CD4-positive, alpha-beta T cell treated with Interleukin-2 at 100 ng/mL for 4 hours (primary cell): ENCODE data around the gene ZNF488.

Experiments
- DNase-seq: peaks from one replicate; pipeline ENCODE4 v3.0.0-alpha.2; 2020; ENCODE audit warnings: low spot score

ZNF488 gene

DNA sequence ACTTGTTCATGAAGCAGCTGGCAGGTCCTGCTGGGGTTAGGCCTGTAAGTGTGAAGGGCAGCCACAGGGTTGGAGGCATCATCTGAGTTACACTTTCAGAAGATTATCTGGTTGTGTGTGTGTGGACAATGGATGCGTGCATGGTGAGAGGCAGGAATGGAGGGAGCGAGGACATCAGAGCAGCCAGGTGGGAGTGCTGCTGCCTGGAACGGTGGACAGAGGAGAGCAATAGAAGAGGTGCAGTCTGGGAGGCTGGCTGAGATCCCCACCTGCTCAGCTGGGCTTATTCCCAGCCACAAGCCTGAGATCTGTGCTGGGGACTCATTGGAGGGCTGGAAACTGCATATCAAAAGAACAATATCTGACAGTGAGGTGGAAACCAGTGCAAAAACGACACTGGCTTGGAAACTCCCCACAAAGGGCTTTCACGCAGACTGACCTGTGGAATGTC lies 17.9 kb downstream of the ZNF488 start:
- DNase-seq, result no peak

GRCh38 chr10:47365431-47366180 lies 18.5 kb downstream of the ZNF488 start:
- DNase-seq, result no peak

DNA sequence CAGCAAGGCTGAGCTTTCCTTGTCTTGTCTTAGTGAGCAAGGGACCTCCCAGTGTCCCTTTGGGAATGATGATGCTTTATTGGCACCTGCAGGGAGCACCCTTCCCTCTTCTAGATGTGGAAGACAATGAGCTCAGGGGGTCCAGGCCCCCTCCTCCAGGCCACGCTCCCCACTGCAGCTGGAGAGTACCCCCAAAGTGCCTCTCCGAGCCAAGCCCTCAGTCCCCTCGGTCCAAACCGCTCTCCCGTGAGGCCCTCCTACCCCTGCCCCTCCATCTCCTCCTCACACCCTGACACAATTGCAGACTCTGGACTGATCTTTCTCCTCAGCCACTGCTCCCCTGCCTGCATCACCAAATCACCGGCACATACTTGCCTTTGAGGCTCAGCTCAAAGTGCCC lies 19.2 kb downstream of the ZNF488 start:
- no peak for DNase-seq

GRCh38 chr10:47364366-47364765 lies 19.7 kb downstream of the ZNF488 start:
- DNase-seq, result no peak

DNA sequence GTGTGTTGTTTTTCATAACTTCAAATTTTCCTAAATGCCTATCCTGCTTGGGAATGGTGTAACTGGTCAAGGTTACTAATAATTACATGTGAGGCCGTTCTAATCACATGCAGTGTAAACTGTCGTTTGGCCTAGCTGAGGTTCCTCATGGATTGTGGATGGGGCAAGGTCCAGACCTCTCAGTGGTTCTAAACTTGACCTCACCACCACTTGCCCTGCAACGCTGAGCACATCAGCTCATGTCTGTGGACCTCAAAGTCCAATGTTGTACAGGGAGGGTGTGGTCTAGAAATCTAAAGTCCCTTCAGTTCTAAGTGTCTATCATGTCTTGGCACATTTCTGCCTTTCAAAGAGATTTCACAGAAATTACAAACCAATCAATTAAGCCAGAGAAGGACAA lies 20.3 kb downstream of the ZNF488 start:
- DNase-seq, result no peak

GRCh38 chr10:47362199-47362598 lies 21.9 kb downstream of the ZNF488 start:
- no peak for DNase-seq

DNA sequence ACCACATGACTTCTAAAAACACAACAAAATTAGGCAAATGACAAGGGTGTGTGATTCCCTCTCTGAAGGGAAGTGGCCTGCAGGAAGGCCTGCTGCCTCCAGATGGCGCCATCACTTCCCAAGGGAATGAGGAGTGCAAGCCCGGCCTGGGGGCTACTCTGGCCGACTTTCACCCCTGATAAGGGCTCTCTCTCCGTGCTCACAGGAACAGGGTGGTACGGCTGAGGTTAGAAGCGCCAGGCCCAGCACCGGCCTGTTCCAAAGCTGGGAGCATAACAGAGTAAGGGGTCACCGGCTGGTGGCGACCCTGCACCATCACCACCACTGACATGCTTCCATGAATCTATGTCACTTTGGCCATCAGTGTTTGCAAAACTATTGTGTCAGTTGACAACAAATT lies 22.8 kb downstream of the ZNF488 start:
- no peak for DNase-seq

- no peak for DNase-seq
Measured at GRCh38 chr10:47360419-47361040, 23.6 kb downstream of the ZNF488 start.

DNA sequence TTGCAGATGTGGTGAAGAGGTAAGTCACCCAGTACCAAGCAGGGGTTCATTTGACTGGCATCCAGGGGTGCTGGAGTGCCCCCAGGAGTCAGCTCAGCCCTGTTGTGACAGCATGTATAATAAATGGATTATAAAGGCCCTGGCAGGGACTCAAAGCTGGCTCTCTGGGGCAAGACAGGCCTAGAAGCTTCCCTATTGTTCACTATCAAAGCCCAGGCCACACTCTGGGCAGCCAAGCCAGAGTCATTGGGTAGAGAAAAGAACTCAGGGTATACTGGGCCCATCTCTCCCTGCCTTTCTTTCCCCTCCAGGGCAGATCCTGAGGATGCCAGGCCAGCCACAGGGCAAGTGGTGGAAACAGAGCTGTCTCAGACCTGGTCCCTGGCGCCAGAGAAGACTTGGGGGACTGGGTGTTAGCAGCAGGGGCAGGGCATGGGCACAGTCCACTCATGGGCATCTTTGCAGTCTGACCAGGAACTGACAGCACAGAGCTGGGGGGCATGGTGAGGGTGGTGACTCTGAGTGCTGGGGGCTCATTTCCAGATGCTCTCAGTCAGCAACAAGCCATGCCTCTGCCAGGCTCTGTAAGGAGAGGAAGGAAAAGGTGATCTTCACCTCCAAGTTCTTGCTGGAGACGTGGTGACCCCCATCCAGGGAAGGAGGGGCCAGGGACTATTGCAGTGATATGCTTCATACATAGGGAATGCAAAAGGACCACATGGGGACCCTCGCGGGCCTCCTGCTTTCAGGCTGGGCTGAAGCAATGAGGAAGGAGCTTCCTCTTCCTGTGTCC lies 24.3 kb downstream of the ZNF488 start:
- no peak for DNase-seq

- no peak for DNase-seq
Measured at GRCh38 chr10:47359101-47359500, 25.0 kb downstream of the ZNF488 start.

- DNase-seq, result no peak
Measured at GRCh38 chr10:47358457-47358856, 25.6 kb downstream of the ZNF488 start.

GRCh38 chr10:47357911-47358310 lies 26.2 kb downstream of the ZNF488 start:
- DNase-seq, result no peak

GRCh38 chr10:47357131-47357582 lies 26.9 kb downstream of the ZNF488 start:
- DNase-seq, result no peak

GRCh38 chr10:47356708-47357107 lies 27.4 kb downstream of the ZNF488 start:
- DNase-seq, result no peak

GRCh38 chr10:47354900-47355299 lies 29.2 kb downstream of the ZNF488 start:
- DNase-seq, result no peak

- DNase-seq, result no peak
Measured at GRCh38 chr10:47354165-47354564, 29.9 kb downstream of the ZNF488 start.

GRCh38 chr10:47353351-47353750 lies 30.7 kb downstream of the ZNF488 start:
- no peak for DNase-seq

DNA sequence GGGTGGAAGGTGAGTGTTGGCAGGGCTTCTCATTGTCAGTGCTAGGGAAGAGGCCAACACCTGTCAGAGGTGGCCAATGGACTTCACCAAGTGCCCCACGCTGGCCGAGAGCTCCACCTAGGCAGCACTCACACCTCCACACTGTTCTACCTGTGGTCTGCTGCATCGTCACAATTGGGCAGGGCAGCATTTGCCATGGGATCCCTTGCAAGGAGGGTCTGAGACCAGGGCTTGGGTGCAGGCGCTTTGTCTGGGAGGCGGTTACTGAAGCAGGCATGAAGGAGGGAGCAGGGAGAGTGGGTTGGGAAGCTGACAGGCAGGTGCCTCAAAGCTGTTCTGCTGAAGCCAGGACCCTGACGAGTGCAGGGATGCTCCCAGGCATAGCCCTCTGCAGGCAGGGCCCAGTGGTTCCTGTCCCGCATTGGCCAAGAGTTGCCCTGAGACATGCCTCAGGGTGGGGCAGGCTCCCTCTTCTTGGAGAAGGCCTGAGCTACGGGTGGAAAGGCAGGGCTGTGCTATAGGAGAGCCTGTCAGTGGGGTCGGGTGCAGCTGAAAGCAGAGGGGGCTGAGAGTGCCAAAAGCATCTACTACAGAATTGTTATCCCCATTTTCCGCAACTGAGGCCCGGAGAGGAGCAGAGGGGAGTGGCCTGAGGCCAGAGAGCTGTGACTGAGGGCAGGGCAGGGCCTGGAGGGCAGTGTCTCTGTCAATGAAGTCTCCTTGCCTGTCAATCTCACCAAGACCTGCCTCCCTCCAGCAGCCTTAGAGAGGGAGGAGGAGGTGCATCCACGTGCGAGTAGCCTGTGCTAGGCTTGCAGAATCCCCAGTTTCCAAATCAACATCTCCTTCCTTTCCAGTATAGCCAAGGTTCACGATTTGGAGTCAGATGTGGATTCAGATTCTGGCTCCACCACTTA lies 31.9 kb downstream of the ZNF488 start:
- DNase-seq, result no peak

- no peak for DNase-seq
Measured at GRCh38 chr10:47350671-47351640, 33.1 kb downstream of the ZNF488 start.

- DNase-seq, result no peak
Measured at GRCh38 chr10:47349941-47350371, 34.1 kb downstream of the ZNF488 start.

DNA sequence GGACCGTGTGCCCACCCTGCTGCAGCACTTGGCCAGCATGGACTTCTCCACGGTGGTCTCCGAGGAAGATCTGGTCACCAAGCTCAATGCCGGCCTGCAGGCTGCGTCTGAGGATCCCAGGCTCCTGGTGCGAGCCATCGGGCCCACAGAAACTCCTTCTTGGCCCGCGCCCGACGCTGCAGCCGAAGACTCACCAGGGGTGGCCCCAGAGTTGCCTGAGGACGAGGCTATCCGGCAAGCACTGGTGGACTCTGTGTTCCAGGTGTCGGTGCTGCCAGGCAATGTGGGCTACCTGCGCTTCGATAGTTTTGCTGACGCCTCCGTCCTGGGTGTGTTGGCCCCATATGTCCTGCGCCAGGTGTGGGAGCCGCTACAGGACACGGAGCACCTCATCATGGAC lies 34.6 kb downstream of the ZNF488 start:
- DNase-seq, result no peak
